ENCODE measurements around the gene PRCP.

GRCh38 chr11:82890936-82891335, 9.3 kb downstream of the PRCP start:
- TF ChIP-seq, protein P1, sequence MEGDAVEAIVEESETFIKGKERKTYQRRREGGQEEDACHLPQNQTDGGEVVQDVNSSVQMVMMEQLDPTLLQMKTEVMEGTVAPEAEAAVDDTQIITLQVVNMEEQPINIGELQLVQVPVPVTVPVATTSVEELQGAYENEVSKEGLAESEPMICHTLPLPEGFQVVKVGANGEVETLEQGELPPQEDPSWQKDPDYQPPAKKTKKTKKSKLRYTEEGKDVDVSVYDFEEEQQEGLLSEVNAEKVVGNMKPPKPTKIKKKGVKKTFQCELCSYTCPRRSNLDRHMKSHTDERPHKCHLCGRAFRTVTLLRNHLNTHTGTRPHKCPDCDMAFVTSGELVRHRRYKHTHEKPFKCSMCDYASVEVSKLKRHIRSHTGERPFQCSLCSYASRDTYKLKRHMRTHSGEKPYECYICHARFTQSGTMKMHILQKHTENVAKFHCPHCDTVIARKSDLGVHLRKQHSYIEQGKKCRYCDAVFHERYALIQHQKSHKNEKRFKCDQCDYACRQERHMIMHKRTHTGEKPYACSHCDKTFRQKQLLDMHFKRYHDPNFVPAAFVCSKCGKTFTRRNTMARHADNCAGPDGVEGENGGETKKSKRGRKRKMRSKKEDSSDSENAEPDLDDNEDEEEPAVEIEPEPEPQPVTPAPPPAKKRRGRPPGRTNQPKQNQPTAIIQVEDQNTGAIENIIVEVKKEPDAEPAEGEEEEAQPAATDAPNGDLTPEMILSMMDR (IDR thresholded peaks at IDR 0.05): no peak
- no peak for TF ChIP-seq GATA2 (CRISPR knock-in tag; IDR thresholded peaks at IDR 0.05)
- TF ChIP-seq, protein P2, sequence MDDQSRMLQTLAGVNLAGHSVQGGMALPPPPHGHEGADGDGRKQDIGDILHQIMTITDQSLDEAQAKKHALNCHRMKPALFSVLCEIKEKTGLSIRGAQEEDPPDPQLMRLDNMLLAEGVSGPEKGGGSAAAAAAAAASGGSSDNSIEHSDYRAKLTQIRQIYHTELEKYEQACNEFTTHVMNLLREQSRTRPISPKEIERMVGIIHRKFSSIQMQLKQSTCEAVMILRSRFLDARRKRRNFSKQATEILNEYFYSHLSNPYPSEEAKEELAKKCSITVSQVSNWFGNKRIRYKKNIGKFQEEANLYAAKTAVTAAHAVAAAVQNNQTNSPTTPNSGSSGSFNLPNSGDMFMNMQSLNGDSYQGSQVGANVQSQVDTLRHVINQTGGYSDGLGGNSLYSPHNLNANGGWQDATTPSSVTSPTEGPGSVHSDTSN (IDR thresholded peaks at IDR 0.05): no peak
- TF ChIP-seq RFX5 (IDR thresholded peaks at IDR 0.05; ENCODE audit: low read length): no peak
- no peak for TF ChIP-seq MXI1 (IDR thresholded peaks at IDR 0.05; ENCODE audit: low read depth, low read length)
- TF ChIP-seq EZH2phosphoT487 (IDR thresholded peaks at IDR 0.05; ENCODE audit: borderline replicate concordance, low read depth): no peak
- no peak for TF ChIP-seq GABPA (IDR thresholded peaks at IDR 0.05; ENCODE audit: low read depth)
- TF ChIP-seq, protein P3, sequence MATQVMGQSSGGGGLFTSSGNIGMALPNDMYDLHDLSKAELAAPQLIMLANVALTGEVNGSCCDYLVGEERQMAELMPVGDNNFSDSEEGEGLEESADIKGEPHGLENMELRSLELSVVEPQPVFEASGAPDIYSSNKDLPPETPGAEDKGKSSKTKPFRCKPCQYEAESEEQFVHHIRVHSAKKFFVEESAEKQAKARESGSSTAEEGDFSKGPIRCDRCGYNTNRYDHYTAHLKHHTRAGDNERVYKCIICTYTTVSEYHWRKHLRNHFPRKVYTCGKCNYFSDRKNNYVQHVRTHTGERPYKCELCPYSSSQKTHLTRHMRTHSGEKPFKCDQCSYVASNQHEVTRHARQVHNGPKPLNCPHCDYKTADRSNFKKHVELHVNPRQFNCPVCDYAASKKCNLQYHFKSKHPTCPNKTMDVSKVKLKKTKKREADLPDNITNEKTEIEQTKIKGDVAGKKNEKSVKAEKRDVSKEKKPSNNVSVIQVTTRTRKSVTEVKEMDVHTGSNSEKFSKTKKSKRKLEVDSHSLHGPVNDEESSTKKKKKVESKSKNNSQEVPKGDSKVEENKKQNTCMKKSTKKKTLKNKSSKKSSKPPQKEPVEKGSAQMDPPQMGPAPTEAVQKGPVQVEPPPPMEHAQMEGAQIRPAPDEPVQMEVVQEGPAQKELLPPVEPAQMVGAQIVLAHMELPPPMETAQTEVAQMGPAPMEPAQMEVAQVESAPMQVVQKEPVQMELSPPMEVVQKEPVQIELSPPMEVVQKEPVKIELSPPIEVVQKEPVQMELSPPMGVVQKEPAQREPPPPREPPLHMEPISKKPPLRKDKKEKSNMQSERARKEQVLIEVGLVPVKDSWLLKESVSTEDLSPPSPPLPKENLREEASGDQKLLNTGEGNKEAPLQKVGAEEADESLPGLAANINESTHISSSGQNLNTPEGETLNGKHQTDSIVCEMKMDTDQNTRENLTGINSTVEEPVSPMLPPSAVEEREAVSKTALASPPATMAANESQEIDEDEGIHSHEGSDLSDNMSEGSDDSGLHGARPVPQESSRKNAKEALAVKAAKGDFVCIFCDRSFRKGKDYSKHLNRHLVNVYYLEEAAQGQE (IDR thresholded peaks at IDR 0.05; ENCODE audit: low read depth, low read length): no peak
- TF ChIP-seq JUND (IDR thresholded peaks at IDR 0.05): no peak
- no peak for TF ChIP-seq SMC3 (IDR thresholded peaks at IDR 0.05; ENCODE audit: low read depth, low read length)
- TF ChIP-seq EP300 (IDR thresholded peaks at IDR 0.05; ENCODE audit: borderline replicate concordance in 1 of 2, low read depth in 1 of 2, low read length in 1 of 2): no peak
- no peak for TF ChIP-seq MAX (IDR thresholded peaks at IDR 0.05; ENCODE audit: low read depth)

All from SK-N-SH (cell line).